GM18526 (cell line): Measurements from ENCODE around the gene SAMD11.

Experiments
- POLR2A ChIP-seq: IDR thresholded peaks from 3 replicates; pipeline ENCODE4 v1.6.1; 2011; ENCODE audit not compliant: insufficient read length; ENCODE audit errors: extremely low read depth

Gene SAMD11

DNA sequence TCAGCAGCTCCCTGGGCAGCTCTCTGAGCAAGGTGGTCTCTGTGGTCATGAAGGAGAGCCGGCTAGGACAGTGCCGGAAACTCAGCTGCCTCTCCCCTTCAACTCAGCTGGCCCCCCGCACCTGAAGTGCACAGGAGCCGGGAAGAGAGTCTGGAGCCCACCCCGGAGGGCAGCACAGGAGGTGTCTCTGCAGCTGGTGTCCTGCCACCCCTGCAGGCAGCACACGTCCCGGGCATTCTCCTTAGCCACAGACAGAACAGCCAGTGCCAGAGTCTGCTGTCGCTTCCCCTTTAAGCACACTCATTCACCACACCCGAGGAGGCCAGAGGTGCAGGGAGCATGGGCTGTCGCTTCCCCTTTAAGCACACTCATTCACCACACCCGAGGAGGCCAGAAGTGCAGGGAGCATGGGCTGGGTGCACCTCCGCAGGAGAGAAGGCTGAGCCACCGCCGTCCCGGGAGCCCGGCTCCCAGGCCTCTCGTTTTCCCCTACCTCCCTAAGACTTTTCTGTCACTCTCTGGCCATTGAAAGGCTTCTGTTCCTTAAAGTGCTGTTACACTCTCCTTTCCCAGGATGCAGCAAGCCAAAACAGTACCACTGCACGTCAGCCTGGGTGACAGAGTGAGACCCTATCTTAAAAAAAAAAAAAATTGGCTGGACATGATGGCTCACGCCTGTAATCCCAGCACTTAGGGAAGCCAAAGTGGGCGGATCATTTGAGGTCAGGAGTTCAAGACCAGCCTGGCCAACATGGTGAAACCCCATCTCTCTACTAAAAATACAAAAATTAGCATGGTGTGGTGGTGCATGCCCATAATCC lies 16.9 kb upstream of the SAMD11 start:
- TF ChIP-seq POLR2A: no peak

DNA sequence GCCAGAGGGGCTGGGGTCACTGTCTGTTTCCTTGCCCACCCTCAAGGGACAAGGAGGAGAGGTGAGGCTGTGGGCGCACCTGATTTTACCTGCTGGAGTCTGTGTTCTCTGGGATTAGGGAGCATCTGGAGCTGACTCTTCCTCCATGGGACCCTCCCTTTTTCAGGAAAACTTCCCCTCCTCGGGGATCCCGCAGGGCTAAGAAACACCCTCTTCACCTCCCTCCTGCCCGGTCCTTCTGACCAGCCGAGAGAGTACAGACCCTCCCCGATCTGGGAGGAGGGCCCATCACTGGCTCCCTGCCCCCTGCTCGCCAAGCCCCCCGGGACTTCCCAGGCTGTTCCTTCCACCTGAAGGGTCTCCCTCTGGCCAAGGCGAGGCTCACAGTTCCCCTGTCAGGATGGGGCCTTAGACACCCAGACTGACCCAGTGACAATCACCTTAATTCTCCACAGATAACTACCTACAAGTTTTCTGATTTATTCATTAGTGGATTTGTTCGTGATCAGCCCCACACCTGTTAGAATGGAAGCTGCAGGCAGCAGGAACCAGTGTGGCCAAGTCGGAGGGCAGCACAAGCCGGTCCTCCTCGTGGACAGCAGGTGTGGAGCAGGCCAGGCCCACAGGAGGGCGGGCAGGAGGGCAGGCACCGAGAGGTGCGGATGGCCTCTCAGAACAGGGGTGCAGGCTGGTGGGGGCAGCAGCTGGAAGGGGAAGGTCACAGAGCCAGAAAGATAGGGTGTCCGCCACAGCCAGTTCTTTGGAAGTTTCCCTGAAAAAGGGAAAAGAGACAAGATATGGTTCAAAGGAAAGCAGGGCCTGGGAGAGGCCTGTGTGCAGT lies 15.9 kb upstream of the SAMD11 start:
- no peak for TF ChIP-seq POLR2A

DNA sequence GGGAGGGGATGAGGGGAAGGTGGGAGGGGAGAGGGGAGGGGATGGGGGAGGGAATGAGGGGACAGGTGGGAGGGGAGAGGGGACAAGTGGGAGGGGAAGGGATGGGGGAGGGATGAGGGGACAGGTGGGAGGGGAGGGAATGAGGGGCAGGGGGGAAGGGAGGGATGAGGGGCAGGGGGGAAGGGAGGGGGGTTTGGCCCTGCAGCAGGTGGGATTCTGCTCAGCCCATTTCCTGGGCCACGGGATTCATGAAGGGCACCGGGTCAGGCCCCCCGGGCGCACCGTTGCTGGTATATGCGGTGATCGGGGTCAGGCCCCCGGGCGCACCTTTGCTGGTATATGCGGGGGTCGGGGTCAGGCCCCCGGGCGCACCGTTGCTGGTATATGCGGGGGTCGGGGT lies 15.1 kb upstream of the SAMD11 start:
- TF ChIP-seq POLR2A: no peak

DNA sequence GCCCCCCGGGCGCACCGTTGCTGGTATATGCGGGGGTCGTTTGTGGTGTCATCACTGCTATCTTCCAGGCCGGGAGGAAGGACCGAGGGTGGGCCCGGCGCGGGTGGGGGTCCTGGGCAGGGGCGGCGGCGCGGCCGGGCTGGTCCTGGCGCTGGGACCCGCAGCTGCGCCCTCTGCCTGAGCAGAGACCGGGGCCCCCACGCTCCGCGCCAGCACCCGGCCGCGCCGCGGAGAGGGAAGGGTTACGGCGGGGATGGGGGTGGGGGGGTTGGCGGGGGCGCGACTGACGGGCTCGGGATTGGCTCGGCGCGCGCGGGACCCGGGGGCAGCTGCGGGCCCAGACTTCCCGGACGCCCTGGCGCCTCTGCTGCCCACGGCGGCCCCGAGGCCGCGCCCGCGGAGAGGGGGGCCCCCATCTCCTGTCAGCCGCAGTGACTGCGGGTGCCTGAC lies 13.8 kb upstream of the SAMD11 start:
- TF ChIP-seq POLR2A: no peak

DNA sequence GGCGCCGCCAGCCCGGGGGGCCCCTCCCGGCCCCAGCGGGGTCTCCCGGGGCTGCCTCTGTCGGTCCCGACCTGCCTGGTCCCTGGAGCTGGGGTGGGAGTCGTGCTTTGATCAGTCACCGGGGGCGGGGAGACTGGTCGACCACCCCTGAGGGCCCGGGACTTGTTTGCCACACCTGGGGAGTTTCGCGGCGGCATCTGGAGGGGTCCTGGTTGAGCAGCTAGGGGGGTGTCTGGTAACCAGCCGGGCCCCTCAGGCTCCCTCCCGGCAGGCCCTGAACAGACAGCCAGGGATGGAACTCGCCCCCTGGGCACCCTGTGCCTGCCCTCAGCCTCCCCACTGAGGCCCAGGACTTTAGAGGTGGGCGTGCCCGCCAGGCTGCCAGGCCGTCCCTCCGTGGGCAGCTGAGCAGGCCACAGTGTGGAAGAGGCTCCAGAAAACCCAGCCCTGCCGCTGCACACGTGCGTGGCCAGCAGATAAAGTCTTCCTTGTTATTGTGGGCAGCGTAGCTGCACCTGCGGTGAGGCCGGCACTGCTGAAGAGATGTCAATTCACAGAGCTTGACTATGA lies 13.3 kb upstream of the SAMD11 start:
- TF ChIP-seq POLR2A: no peak

DNA sequence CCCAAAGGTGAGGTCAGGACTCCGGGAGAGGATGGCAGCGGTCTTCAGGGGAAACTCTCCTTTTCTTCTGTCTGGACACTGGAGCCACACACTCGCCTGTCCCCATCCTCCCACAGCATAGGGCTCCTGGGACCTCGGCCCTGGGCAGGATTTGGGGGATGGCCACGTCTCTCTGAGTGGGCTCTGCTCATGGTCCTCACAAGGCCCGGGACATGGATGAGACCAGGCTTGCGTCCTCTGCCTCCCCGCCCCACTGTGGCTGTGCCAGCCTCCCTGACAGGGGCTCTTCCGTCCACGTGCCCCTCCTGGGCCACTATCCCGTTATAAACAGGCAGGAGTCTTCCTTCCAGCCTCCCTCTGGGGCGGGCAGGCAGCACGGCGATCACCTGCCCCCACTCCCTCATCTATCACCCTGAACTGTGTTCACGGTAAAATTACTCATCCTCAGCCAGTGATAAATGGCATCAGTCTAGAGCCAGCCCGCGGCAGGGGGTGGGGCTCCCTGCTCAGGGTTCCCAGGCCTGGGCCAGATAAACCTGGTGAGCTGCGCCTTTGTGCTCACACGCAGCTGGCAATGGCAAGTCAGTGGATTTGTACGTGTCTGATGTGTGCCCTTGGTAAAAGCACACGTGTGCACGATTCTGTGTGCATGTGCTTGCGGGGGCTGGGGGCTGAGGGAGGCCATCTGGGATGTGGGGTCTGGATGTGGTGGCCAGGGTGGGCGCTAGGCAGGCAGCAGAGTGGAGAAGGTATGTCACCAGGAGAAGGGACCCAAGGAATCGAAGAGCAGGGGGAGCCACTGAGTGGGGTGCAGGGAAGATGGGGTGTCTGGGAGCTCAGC lies 12.6 kb upstream of the SAMD11 start:
- no peak for TF ChIP-seq POLR2A

DNA sequence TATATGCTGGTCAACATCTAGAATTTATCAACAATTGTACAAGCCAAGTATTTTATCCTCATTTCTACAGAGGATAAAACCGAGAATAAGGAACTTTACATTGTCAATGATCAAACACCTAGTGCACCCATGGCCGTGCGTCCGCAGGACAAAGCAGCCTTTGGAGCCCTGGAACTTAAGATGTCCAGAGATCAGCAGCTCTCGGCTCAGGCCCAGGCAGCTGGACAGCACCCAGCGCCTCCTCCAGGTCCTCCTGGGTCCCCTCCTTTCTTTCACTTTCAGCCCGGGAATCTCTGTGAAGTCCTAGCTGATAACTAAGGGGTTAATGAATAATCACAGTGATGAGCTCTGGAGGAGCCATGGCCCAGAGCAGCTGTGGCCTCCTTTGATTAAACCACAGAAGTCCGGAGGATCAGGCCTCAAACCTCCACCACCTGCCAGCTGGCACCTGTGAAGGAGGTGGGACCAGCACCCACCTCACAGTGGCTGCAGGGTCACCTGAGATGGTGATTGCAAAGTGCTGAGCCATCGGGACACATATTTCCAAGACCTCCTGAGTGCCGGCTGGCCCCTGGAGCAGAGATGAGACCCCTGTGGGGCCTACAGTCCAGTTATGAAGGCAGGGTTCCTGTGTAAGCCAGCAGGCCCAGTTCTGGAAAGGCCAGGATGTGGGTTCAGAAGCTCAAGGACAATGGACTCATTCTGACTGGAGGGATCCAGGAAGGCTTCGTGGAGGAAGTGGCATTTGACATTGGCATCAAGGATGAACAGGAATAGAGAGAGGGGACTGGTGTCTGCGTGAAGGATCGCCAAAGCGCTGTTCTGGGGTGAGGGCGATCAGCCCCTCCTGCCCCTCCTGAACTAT lies 11.6 kb upstream of the SAMD11 start:
- TF ChIP-seq POLR2A: no peak

DNA sequence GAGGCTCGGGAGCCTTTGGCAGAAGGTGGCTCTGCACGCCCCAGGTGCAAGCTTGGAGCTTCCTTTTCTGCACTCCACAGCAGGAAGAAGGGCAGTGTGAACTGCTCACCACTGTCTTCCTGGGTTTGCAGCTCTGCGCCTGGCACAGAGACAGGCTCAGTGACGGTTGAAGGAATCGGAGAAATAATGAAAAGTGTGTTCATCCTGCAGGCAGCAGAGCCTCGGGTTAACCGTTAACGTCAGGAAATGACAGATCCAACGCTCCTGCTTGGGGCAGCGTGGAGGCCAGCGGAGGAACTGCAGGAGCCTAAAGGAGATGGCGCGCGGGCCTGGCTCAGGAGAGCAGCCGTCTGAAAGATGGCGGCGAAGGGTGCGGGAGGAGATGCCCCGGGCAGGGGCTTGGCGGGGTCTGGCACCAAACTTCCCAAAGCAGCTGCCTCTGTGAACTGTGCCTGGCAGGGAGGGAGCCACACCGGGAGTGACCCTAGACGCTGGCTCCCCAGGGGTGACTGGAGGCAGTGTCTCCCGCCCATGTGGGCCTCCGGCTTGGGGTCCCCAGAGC lies 10.9 kb upstream of the SAMD11 start:
- TF ChIP-seq POLR2A: no peak

DNA sequence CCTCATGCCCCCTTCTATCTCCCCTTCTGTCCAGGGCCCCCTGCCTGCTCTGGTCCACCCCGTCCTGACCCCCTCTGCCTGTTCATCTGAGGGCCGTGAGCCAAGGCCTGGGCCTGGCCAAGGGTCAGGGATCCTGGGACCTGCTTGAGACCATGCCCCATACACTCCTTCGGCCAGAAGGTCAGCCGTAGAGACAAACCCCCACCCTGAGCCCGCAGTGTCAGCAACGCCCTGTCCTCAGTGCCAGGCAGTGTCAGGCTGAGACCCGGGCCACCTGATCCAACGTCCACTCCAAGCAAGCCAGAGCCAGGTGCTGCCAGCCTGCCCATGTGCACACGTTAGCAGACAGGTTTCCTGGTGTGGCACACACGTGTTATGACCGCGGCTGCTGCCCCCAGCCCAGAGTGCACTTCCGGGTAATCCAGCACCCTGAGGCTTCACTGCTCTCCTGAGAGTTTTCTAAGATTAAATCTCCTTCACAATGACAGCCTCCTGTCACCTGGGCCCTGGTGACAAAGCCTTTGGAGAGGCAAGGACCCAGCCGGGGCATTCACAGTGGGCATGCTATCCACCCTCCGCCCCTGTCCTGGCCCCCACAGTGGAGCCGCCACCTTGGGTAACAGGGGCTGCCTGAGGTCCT lies 10.1 kb upstream of the SAMD11 start:
- TF ChIP-seq POLR2A: no peak

DNA sequence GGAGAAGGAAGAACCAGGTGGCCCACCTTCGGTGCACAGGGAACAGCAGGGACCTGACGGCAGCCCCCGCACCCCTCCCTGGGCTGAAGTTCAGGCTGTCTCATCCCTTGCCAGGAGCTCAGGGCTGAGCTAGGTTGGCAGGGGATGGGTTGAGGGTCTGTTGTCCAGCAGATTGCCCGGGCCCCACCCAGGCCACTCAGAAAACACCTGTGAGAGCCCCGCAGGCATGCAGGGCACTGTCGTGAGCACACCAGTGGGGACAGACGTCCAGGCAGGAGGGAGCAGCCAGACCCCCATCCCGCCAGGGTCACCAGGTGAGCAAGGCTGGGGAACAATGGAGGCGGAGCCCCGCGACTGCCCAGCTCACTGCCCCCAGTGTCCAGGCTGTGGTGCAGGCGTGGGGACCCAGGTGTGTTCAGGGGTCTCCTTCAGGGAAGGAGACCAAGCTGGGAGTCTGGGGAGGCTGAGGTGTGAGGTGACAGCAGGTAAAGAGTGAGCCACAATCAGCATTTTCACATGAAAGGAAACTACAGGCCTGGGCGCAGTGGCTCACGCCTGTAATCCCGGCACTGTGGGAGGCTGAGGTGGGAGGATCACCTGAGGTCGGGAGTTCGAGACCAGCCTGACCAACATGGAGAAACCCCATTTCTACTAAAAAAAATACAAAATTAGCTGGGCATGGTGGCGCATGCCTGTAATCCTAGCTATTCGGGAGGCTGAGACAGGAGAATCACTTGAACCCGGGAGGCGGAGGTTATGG lies 9.4 kb upstream of the SAMD11 start:
- TF ChIP-seq POLR2A: no peak

DNA sequence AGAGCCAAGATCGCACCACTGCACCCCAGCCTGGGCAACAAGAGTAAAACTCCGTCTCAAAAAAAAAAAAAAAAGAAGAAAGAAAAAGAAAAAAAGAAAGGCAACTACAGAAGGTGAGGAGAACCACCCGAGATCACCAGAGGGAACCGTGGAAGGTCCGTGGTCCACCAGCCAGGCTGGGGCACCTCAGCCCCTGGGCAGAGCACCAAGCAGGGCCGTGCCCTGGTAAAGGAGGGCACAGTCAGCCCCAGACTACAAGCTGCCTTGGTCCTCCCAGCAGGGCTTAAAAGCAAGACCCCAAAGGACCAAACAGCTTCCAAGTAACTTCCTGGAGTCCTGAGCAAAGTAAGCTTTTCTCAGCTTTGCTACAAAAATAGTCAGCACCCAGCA lies 8.8 kb upstream of the SAMD11 start:
- TF ChIP-seq POLR2A: no peak

DNA sequence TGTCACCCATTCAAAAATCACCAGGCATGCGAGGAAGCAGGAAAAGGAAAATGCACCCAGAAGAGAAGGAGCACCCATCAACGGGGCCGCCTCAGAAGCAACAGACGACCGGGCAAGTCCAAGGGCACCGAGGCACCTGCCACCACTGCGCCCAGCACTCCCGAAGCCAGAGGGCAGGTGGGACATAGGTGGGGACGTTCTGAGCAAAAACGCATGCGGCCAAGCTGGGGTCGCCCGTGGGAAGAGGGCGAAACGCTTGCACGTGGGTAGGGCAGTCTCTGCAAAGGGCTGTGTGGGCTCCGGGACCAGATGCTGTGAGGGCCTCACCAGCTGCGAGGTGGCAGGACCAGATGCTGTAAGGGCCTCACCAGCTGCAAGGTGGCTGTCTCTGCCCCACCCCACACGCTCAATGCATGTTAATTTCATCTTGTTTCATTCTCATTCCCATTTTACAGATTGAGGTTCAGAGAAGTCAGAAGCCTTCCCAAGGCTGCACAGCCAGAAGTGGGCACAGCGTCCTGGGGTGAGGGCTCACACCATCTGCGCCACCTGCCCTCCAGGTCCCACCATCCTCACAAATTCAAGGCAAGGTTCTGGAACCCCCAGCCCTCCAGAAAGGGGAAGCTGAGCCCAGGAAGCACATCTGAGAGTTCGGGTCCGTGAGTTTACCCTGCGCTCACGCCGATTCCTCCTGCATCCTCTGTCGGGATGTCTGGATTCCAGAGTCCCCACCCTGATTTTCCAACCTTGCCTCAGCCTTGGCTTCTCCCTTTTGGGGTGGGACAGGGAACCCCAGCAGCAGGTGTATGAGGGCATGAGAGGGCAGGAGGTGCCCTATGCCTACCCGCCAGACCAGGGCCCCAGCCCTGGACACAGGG lies 8.2 kb upstream of the SAMD11 start:
- no peak for TF ChIP-seq POLR2A
